SU-DHL-6 (cell line): Measurements from ENCODE around the gene FCHSD1.

ENCODE experiments used
- H2AFZ ChIP-seq: fragments of 200-600 bp; sonication (generic); 2 replicates; pipeline ENCODE4 v1.6.1; 2014; ENCODE audit warnings: low read depth, mild to moderate bottlenecking, moderate library complexity, mixed read lengths, antibody characterized with exemption, low read length; ENCODE audit not compliant: severe bottlenecking
- H3F3A ChIP-seq: fragments of 200-600 bp; shearing (Covaris generic); 2 replicates; pipeline ENCODE4 v1.6.0; 2016; ENCODE audit warnings: antibody characterized with exemption, mild to moderate bottlenecking; ENCODE audit not compliant: insufficient read depth
- H3K27ac ChIP-seq: fragments of 200-600 bp; sonication (generic); 2 replicates; pipeline ENCODE4 v1.5.1; 2016; ENCODE audit warnings: low read depth, mild to moderate bottlenecking, low read length, moderate library complexity, mixed read lengths
- H3K27me3 ChIP-seq: fragments of 200-600 bp; sonication (generic), shearing (Covaris generic); 2 replicates; pipeline ENCODE4 v1.6.0; 2014; ENCODE audit warnings: mild to moderate bottlenecking, low read length
- H3K36me3 ChIP-seq: fragments of 200-600 bp; sonication (generic); 2 replicates; pipeline ENCODE4 v1.6.1; 2014; ENCODE audit warnings: mild to moderate bottlenecking, low read length, mixed read lengths
- H3K4me2 ChIP-seq: fragments of 300-600, 200-600 bp; shearing (Covaris generic), sonication (generic); 2 replicates; pipeline ENCODE4 v1.6.0; 2014; ENCODE audit warnings: low read length, low read depth, mild to moderate bottlenecking; ENCODE audit not compliant: poor library complexity, severe bottlenecking
- H3K4me3 ChIP-seq: fragments of 200-600 bp; sonication (generic); 2 replicates; pipeline ENCODE4 v1.5.1; 2014; ENCODE audit warnings: antibody characterized with exemption, low read length, mild to moderate bottlenecking, mixed read lengths; ENCODE audit not compliant: insufficient read depth, poor library complexity, severe bottlenecking
- H3K79me2 ChIP-seq: fragments of 200-600 bp; sonication (generic); 2 replicates; pipeline ENCODE4 v1.6.1; 2014; ENCODE audit warnings: mild to moderate bottlenecking, low read length, moderate library complexity; ENCODE audit not compliant: insufficient read depth
- H3K9ac ChIP-seq: fragments of 200-600 bp; sonication (generic); 2 replicates; pipeline ENCODE4 v1.7.0; 2014; ENCODE audit warnings: mild to moderate bottlenecking, low read length
- H3K9me2 ChIP-seq: fragments of 200-600 bp; sonication (generic); replicated peaks from 2 replicates; pipeline ENCODE4 v1.6.1; 2014; ENCODE audit warnings: low read length; ENCODE audit not compliant: insufficient read depth
- H3K9me3 ChIP-seq: fragments of 200-600 bp; sonication (generic); 2 replicates; pipeline ENCODE4 v1.6.1; 2014; ENCODE audit warnings: low read length, mixed read lengths; ENCODE audit not compliant: insufficient read depth
- H4K20me1 ChIP-seq: fragments of 200-600 bp; sonication (generic); 2 replicates; pipeline ENCODE4 v1.6.1; 2014; ENCODE audit warnings: low read depth, mild to moderate bottlenecking, antibody characterized with exemption, low read length, moderate library complexity, mixed read lengths
- CTCF ChIP-seq: fragments of 200-600 bp; sonication (generic); IDR thresholded peaks from one replicate; pipeline ENCODE4 v1.5.1; 2017; ENCODE audit warnings: antibody characterized with exemption, mild to moderate bottlenecking, low read length, moderate library complexity; ENCODE audit not compliant: insufficient read depth, poor library complexity, severe bottlenecking
- EZH2phosphoT487 ChIP-seq: fragments of 200-600 bp; sonication (generic), shearing (Covaris generic); conservative IDR thresholded peaks from 2 replicates; pipeline ENCODE4 v1.6.1; 2018; ENCODE audit warnings: mild to moderate bottlenecking, antibody characterized with exemption, low read length, moderate library complexity, mixed read lengths

The FCHSD1 gene

DNA sequence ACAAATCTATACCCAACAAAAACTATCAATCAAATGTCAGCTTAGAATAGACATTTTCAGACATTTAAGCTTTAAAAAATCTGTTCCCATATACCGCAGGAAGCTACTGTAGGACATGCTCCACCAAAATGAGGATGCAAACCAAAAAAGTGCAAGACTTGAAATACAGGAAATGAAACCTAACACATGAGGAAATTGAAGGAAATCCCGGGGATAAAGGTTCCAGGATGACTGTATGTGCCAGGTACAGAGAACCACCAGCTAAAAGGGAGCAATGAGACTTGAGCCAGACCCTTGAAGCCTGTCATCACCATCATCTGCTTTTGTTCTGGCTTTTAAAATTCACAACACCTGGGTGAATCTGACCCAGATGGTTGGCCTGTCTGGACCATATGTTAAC is 53.8 kb downstream of the FCHSD1 start:
- Histone ChIP-seq H3K9ac (no peak overlapping the region), H3K36me3 (no peaks in the 10 kb centered on the region), H3K27ac (no peak overlapping the region), H2AFZ (no peak overlapping the region), H4K20me1 (peaks cover 6% of the 10 kb centered on the region; the same call in 1 of the 2 replicates), H3K9me2 (no peaks in the 10 kb centered on the region), H3K4me2 (no peak overlapping the region), H3K79me2 (peaks cover 68% of the 10 kb centered on the region), H3K9me3 (no peaks in the 10 kb centered on the region), H3K27me3 (no peaks in the 10 kb centered on the region), H3K4me3 (no peak overlapping the region), H3F3A (peaks cover 16% of the 10 kb centered on the region)
- TF ChIP-seq EZH2phosphoT487 (no peak), CTCF (no peak)

DNA sequence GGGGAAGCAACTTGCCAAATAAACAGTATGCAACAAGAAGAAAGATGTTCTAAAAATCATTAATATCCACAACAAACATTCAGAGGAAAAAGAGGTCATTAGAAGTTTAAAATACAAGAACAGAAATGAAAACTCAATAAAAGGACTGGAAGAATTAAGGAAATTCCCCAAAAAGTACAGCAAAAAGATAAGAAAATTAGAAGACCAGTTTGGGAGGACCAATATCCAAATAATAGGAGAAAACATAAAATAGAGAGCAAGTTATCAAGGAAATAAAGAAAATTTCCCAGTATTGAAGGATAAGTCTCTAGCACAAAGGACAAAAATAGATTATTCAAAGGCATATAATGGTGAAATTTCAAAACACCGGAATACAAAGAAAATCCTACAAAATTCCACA is 54.4 kb downstream of the FCHSD1 start:
- Histone ChIP-seq H3K9me2 (no peaks in the 10 kb centered on the region), H3K9ac (no peak overlapping the region), H3K9me3 (no peaks in the 10 kb centered on the region), H3K79me2 (peaks cover 66% of the 10 kb centered on the region), H3K27me3 (no peaks in the 10 kb centered on the region), H3F3A (peaks cover 19% of the 10 kb centered on the region), H3K27ac (no peak overlapping the region), H3K4me3 (no peak overlapping the region), H3K36me3 (no peaks in the 10 kb centered on the region), H3K4me2 (no peak overlapping the region), H4K20me1 (peaks cover 5% of the 10 kb centered on the region; the same call in 1 of the 2 replicates), H2AFZ (no peak overlapping the region)
- TF ChIP-seq CTCF (no peak), EZH2phosphoT487 (no peak)

GRCh38 chr5:141590127-141590526 is 61.1 kb downstream of the FCHSD1 start:
- H3K4me2 ChIP-seq: no peak overlapping the region
- no peak overlapping the region for H3K27ac ChIP-seq
- H2AFZ ChIP-seq: no peak overlapping the region
- H3K9me2 ChIP-seq: no peaks in the 10 kb centered on the region
- H4K20me1 ChIP-seq: no peaks in the 10 kb centered on the region
- H3K4me3 ChIP-seq: no peak overlapping the region
- peaks cover 11% of the 10 kb centered on the region for H3F3A ChIP-seq
- TF ChIP-seq EZH2phosphoT487 (no peak), CTCF (no peak)
- H3K27me3 ChIP-seq: no peaks in the 10 kb centered on the region
- no peak overlapping the region for H3K9ac ChIP-seq
- H3K79me2 ChIP-seq: peaks cover 55% of the 10 kb centered on the region
- H3K36me3 ChIP-seq: peaks cover 4% of the 10 kb centered on the region; the same call in 1 of the 2 replicates
- no peaks in the 10 kb centered on the region for H3K9me3 ChIP-seq
